Muscle layer of colon (tissue), 2 donors: Measurements from ENCODE around the gene PRSS1.
A peak's percentile ranks its signal among the peaks of the same experiment; 100 is the strongest.

ENCODE experiments used
- H3K27ac ChIP-seq: one replicate; pipeline ENCODE4 v1.7.0; 2013; ENCODE audit warnings: low read depth, mild to moderate bottlenecking, low read length, moderate library complexity
- H3K27me3 ChIP-seq, 2 donors: one replicate each; pipeline ENCODE4 v1.7.0; 2013; ENCODE audit warnings: low read length in 2 of 2, mild to moderate bottlenecking in 2 of 2; ENCODE audit not compliant: insufficient read depth in 2 of 2, control insufficient read depth in 1 of 2
- H3K36me3 ChIP-seq: one replicate; pipeline ENCODE4 v1.7.0; 2013; ENCODE audit warnings: mild to moderate bottlenecking, low read length; ENCODE audit not compliant: insufficient read depth
- H3K4me1 ChIP-seq: one replicate; pipeline ENCODE4 v1.7.0; 2013; ENCODE audit warnings: mild to moderate bottlenecking, low read length; ENCODE audit not compliant: insufficient read depth
- H3K4me3 ChIP-seq, 2 donors: one replicate each; pipeline ENCODE4 v1.7.0; 2013; ENCODE audit warnings: low read length in 2 of 2, low read depth in 1 of 2, mild to moderate bottlenecking in 1 of 2, moderate library complexity in 1 of 2
- H3K9ac ChIP-seq: one replicate; pipeline ENCODE4 v1.7.0; 2013; ENCODE audit warnings: low read length
- H3K9me3 ChIP-seq: one replicate; pipeline ENCODE4 v1.7.0; 2013; ENCODE audit warnings: mild to moderate bottlenecking, low read length
- donor health status: abdominal sarcoma.
- donor health status: Adenocarcinoma of cecum.

Gene PRSS1

DNA sequence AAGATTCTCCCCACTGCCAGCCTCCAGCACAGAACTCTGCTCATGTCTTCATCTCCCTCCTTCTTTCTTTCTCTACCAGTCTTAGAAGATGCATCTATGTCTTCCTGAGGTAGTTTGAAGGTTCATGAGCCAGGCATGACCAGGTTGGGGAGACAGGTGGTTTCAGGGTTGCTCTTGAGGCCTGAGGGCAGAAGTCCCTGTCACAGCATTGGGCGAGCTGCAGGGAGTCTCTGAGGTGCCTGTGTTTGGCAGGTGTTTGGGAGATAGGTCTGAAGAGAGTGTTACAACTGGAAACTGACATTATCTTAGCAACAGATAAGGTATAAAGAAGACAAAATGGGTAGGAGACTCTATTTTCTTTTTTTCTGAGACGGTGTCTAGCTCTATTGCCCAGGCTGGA lies 40.2 kb downstream of the PRSS1 start:
- Histone ChIP-seq H3K36me3 (no peaks in the 10 kb centered on the region), H3K4me3 (no peak overlapping the region), H3K9me3 (no peaks in the 10 kb centered on the region), H3K4me1 (no peaks in the 10 kb centered on the region), H3K9ac (no peak overlapping the region), H3K27ac (no peak overlapping the region), H3K27me3 (no peaks in the 10 kb centered on the region)

DNA sequence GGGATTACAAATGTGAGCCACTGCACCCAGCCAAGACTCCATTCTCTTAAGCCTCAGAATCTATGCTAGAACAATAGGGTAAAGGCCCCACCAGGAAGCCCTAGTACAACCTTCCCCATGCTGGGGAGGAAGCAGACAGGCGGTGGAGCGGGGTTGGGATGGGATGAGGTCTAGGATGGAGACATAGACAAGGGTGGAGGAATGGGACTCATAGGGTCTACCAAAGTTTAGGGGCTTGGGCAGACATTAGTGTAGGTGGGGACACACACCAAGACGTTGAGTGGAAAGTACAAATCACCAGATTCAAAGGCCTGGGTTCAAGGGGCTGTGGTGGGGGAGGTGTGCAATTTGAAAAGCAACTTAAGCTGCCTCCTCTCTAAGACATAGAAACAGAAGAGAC lies 40.8 kb downstream of the PRSS1 start:
- no peak overlapping the region for H3K9ac ChIP-seq
- peaks cover 0 to 2% of the 10 kb centered on the region in 2 donors for H3K27me3 ChIP-seq
- no peaks in the 10 kb centered on the region for H3K36me3 ChIP-seq
- H3K4me3 ChIP-seq = no peak overlapping the region
- no peaks in the 10 kb centered on the region for H3K9me3 ChIP-seq
- no peak overlapping the region for H3K27ac ChIP-seq
- no peaks in the 10 kb centered on the region for H3K4me1 ChIP-seq

- H3K9ac ChIP-seq = no peak overlapping the region
- no peaks in the 10 kb centered on the region for H3K9me3 ChIP-seq
- no peaks in the 10 kb centered on the region for H3K36me3 ChIP-seq
- peaks cover 4 to 7% of the 10 kb centered on the region in 2 donors for H3K27me3 ChIP-seq
- no peaks in the 10 kb centered on the region for H3K4me1 ChIP-seq
- H3K4me3 ChIP-seq = no peak overlapping the region
- H3K27ac ChIP-seq = no peak overlapping the region
These were observed 41.3 kb downstream of the PRSS1 start for GRCh38 chr7:142790555-142790954.

- Histone ChIP-seq H3K36me3 (no peaks in the 10 kb centered on the region), H3K4me3 (no peak overlapping the region), H3K9ac (no peak overlapping the region), H3K4me1 (no peaks in the 10 kb centered on the region), H3K9me3 (no peaks in the 10 kb centered on the region), H3K27me3 (peaks cover 4 to 17% of the 10 kb centered on the region in 2 donors), H3K27ac (no peak overlapping the region)
These were observed 42.2 kb downstream of the PRSS1 start for GRCh38 chr7:142791502-142791901.

- H3K27me3 ChIP-seq = peaks cover 6 to 23% of the 10 kb centered on the region in 2 donors
- no peak overlapping the region for H3K9ac ChIP-seq
- no peaks in the 10 kb centered on the region for H3K36me3 ChIP-seq
- H3K9me3 ChIP-seq = no peaks in the 10 kb centered on the region
- H3K4me3 ChIP-seq = no peak overlapping the region
- no peak overlapping the region for H3K27ac ChIP-seq
- no peaks in the 10 kb centered on the region for H3K4me1 ChIP-seq
These were observed 42.9 kb downstream of the PRSS1 start for GRCh38 chr7:142792129-142792528.

GRCh38 chr7:142792593-142792992 lies 43.3 kb downstream of the PRSS1 start:
- no peak overlapping the region for H3K27ac ChIP-seq
- H3K9ac ChIP-seq = no peak overlapping the region
- H3K36me3 ChIP-seq = no peaks in the 10 kb centered on the region
- H3K27me3 ChIP-seq = peaks cover 11 to 27% of the 10 kb centered on the region in 2 donors
- peaks cover 3% of the 10 kb centered on the region for H3K4me1 ChIP-seq
- H3K9me3 ChIP-seq = no peaks in the 10 kb centered on the region
- H3K4me3 ChIP-seq = no peak overlapping the region

GRCh38 chr7:142793156-142793555 lies 43.9 kb downstream of the PRSS1 start:
- Histone ChIP-seq H3K4me3 (no peak overlapping the region), H3K9me3 (no peaks in the 10 kb centered on the region), H3K27me3 (peaks cover 17 to 33% of the 10 kb centered on the region in 2 donors), H3K4me1 (peaks cover 9% of the 10 kb centered on the region), H3K27ac (no peak overlapping the region), H3K36me3 (no peaks in the 10 kb centered on the region), H3K9ac (no peak overlapping the region)

- peaks cover 20 to 41% of the 10 kb centered on the region in 2 donors for H3K27me3 ChIP-seq
- peaks cover 9% of the 10 kb centered on the region for H3K4me1 ChIP-seq
- no peaks in the 10 kb centered on the region for H3K9me3 ChIP-seq
- no peak overlapping the region for H3K4me3 ChIP-seq
- H3K27ac ChIP-seq = no peak overlapping the region
- H3K36me3 ChIP-seq = no peaks in the 10 kb centered on the region
- H3K9ac ChIP-seq = no peak overlapping the region
These were observed 46.1 kb downstream of the PRSS1 start for GRCh38 chr7:142795339-142795863.

DNA sequence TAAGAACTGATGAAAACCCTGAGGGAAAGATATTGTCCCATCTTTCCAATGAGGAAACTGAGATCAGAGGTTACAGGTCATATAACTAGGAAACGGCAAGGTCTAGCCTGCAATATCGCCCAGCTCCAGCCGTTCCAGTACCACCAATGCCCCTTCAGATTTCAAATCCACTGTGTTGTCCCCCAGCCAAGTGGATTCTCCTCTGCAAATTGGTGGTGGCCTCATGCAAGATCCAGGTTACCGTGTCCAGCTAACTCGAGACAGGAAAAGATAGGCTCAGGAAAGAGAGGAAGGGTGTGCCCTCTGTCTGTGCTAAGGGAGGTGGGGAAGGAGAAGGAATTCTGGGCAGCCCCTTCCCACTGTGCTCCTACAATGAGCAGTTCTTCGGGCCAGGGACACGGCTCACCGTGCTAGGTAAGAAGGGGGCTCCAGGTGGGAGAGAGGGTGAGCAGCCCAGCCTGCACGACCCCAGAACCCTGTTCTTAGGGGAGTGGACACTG lies 46.8 kb downstream of the PRSS1 start:
- H3K9me3 ChIP-seq = no peaks in the 10 kb centered on the region
- H3K36me3 ChIP-seq = no peaks in the 10 kb centered on the region
- no peak overlapping the region for H3K9ac ChIP-seq
- H3K4me3 ChIP-seq = no peak overlapping the region
- peaks cover 9% of the 10 kb centered on the region for H3K4me1 ChIP-seq
- no peak overlapping the region for H3K27ac ChIP-seq
- peaks cover 20 to 41% of the 10 kb centered on the region in 2 donors for H3K27me3 ChIP-seq

DNA sequence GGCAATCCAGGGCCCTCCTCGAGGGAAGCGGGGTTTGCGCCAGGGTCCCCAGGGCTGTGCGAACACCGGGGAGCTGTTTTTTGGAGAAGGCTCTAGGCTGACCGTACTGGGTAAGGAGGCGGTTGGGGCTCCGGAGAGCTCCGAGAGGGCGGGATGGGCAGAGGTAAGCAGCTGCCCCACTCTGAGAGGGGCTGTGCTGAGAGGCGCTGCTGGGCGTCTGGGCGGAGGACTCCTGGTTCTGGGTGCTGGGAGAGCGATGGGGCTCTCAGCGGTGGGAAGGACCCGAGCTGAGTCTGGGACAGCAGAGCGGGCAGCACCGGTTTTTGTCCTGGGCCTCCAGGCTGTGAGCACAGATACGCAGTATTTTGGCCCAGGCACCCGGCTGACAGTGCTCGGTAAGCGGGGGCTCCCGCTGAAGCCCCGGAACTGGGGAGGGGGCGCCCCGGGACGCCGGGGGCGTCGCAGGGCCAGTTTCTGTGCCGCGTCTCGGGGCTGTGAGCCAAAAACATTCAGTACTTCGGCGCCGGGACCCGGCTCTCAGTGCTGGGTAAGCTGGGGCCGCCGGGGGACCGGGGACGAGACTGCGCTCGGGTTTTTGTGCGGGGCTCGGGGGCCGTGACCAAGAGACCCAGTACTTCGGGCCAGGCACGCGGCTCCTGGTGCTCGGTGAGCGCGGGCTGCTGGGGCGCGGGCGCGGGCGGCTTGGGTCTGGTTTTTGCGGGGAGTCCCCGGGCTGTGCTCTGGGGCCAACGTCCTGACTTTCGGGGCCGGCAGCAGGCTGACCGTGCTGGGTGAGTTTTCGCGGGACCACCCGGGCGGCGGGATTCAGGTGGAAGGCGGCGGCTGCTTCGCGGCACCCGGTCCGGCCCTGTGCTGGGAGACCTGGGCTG lies 47.5 kb downstream of the PRSS1 start:
- no peak overlapping the region for H3K27ac ChIP-seq
- peak overlapping the region; percentile 33 to 58 for H3K4me3 ChIP-seq
- no peak overlapping the region for H3K9ac ChIP-seq
- H3K9me3 ChIP-seq = no peaks in the 10 kb centered on the region
- no peaks in the 10 kb centered on the region for H3K36me3 ChIP-seq
- H3K27me3 ChIP-seq = peaks cover 20 to 41% of the 10 kb centered on the region in 2 donors
- peaks cover 9% of the 10 kb centered on the region for H3K4me1 ChIP-seq

DNA sequence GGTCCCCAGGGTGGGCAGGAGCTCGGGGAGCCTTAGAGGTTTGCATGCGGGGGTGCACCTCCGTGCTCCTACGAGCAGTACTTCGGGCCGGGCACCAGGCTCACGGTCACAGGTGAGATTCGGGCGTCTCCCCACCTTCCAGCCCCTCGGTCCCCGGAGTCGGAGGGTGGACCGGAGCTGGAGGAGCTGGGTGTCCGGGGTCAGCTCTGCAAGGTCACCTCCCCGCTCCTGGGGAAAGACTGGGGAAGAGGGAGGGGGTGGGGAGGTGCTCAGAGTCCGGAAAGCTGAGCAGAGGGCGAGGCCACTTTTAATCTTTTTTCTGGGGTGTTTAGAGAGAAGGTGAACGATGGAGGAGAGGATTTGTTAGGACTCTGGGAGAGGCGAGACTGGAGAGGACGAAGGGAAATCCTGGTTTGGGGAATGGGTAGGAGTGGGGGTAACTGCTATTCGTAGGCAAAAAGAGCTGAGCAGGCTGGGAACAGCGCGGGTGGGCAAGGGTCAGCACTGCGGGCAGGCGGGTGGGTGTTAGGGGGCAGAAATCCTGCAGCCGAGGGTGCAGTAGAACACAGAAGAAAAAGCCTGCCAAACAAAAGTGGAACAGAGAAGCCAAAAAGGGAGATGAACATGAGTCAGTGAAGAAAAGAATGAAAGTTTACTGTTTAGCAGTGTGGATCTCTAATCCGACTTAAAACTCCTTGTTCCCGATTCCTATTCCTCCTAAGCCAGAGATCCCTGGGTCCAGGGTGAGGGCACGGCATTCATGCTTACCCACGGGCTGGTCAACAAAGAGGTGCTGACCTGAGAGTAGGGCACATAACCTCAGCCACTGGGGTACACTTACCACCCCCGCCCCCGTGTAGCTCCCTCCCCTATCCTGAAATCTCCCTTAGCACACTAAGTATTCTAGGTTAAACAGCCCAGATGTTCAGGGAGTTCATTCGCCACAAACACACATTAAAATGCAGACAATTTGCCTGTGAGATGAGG lies 48.4 kb downstream of the PRSS1 start:
- Histone ChIP-seq H3K9me3 (no peaks in the 10 kb centered on the region), H3K27me3 (peaks cover 20 to 41% of the 10 kb centered on the region in 2 donors), H3K4me3 (peak overlapping the region; percentile 33 to 58), H3K27ac (no peak overlapping the region), H3K9ac (peak overlapping the region; percentile 15), H3K36me3 (no peaks in the 10 kb centered on the region), H3K4me1 (peaks cover 9% of the 10 kb centered on the region)
